Small intestine (tissue), 7 donors: Measurements from ENCODE around the gene CLOCK. TPM values are rescaled to one million over a fixed set of nuclear protein-coding genes. Genes with fewer than 3 reads are reported as not detected.

Experiments used
- DNase-seq, 2 donors: peaks; one replicate each; pipeline versions ENCODE4 v3.0.0 to v3.0.0-alpha.2; 2013
- FAIRE-seq: peaks from 2 replicates; lab custom pipeline; 2012; peaks lifted over from hg19 to GRCh38; lab: Jason Lieb, UNC
- H3K27ac ChIP-seq, 3 donors: one replicate each; pipeline ENCODE4 v1.5.1; 2013; ENCODE audit warnings: low read length in 2 of 3, mild to moderate bottlenecking in 2 of 3, control low read depth in 1 of 3, inconsistent platforms in 1 of 3, low read depth in 1 of 3, moderate library complexity in 1 of 3
- H3K27me3 ChIP-seq, 3 donors: one replicate each; pipeline ENCODE4 v1.6.1; 2013; ENCODE audit warnings: low read length in 3 of 3, inconsistent platforms in 1 of 3; ENCODE audit not compliant: control insufficient read depth in 3 of 3, insufficient read depth in 3 of 3
- H3K36me3 ChIP-seq, 3 donors: one replicate each; pipeline ENCODE4 v1.6.1; 2013; ENCODE audit warnings: low read length in 3 of 3, inconsistent platforms in 1 of 3, low read depth in 1 of 3, mild to moderate bottlenecking in 1 of 3, moderate library complexity in 1 of 3; ENCODE audit not compliant: control insufficient read depth in 3 of 3, insufficient read depth in 2 of 3
- H3K4me1 ChIP-seq, 3 donors: one replicate each; pipeline ENCODE4 v1.6.1; 2013; ENCODE audit warnings: low read length in 2 of 3, inconsistent platforms in 1 of 3, low read depth in 1 of 3, mild to moderate bottlenecking in 1 of 3, moderate library complexity in 1 of 3; ENCODE audit not compliant: control insufficient read depth in 3 of 3, insufficient read depth in 2 of 3
- H3K4me3 ChIP-seq, 3 donors: one replicate each; pipeline ENCODE4 v1.5.1; 2013; ENCODE audit warnings: low read length in 3 of 3, control low read depth in 1 of 3, inconsistent platforms in 1 of 3, low read depth in 1 of 3, mild to moderate bottlenecking in 1 of 3, moderate library complexity in 1 of 3
- H3K9me3 ChIP-seq, 2 donors: one replicate each; pipeline ENCODE4 v1.6.1; 2013; ENCODE audit warnings: low read depth in 1 of 2, low read length in 1 of 2; ENCODE audit not compliant: control insufficient read depth in 2 of 2, insufficient read depth in 1 of 2
- WGBS, 3 donors: extraction: QIAGEN DNeasy Blood & Tissue Kit; methylation state at CpG; one replicate each; pipeline ENCODE4 v1.1.7; 2013; 5-methylcytosine and 5-hydroxymethylcytosine counted together
- polyA plus RNA-seq, 4 donors: library from polyadenylated mRNA; stranded (reverse) in 3 of 4; unstranded in 1 of 4; fragments of 200-250 nt in 3 of 4; fragments of 120-200 nt in 1 of 4; gene quantifications; one replicate each; pipeline versions ENCODE4 v1.2.1 to v1.2.3, GENCODE V29; 2013
- donor health status: healthy with polysubstance abuse.
- donor health status: control.
- donor health status: control.
- donor health status: Bipolar disorder and iron deficiency.
- donor health status: healthy.

The CLOCK gene
- polyA plus RNA-seq, 4 donors = 5.7 to 15.5 (median 7.0) TPM

GRCh38 chr4:55398966-55399365 is 147.7 kb downstream of the CLOCK start:
- FAIRE-seq (no peak), DNase-seq (peak; percentile 18 to 25)
- Histone ChIP-seq H3K4me3 (no peak overlapping the region), H3K36me3 (peaks cover 0 to 11% (median 2%) of the 10 kb centered on the region in 3 donors), H3K27ac (peak overlapping the region in 1 of 3 donors; percentile 39), H3K4me1 (peaks cover 4 to 22% (median 9%) of the 10 kb centered on the region in 3 donors), H3K9me3 (no peaks in the 10 kb centered on the region), H3K27me3 (no peaks in the 10 kb centered on the region)
- 45 to 51% (median 47%) methylated on average over 3 of the region's 3 CpGs for whole genome bisulfite sequencing, 3 donors

GRCh38 chr4:55398461-55398860 is 148.2 kb downstream of the CLOCK start:
- H3K4me1 ChIP-seq = peaks cover 4 to 22% (median 9%) of the 10 kb centered on the region in 3 donors

GRCh38 chr4:55397520-55398321 is 149.0 kb downstream of the CLOCK start:
- Histone ChIP-seq H3K27ac (peak overlapping the region; percentile 1 to 99 (median 93)), H3K36me3 (peaks cover 0 to 9% (median 0%) of the 10 kb centered on the region in 3 donors), H3K9me3 (no peaks in the 10 kb centered on the region), H3K27me3 (no peaks in the 10 kb centered on the region), H3K4me1 (peaks cover 4 to 22% (median 9%) of the 10 kb centered on the region in 3 donors), H3K4me3 (peak overlapping the region in 2 of 3 donors; percentile 71 to 88)
- DNase-seq = peak in 1 of 2 donors; percentile 38
- FAIRE-seq = no peak
- WGBS, 3 donors = 34 to 39% (median 35%) methylated on average over 15 of the region's 15 CpGs

More at GRCh38 chr4:55398461-55398860, 148.2 kb downstream of the CLOCK start:
- H3K27ac ChIP-seq = peak overlapping the region in 2 of 3 donors; percentile 24 to 93
- H3K4me3 ChIP-seq = peak overlapping the region in 2 of 3 donors; percentile 11 to 88
- no peaks in the 10 kb centered on the region for H3K9me3 ChIP-seq
- WGBS, 3 donors = 15 to 20% (median 19%) methylated on average over 1 of the region's 1 CpG
- H3K27me3 ChIP-seq = no peaks in the 10 kb centered on the region
- FAIRE-seq (no peak), DNase-seq (peak in 1 of 2 donors; percentile 25)
- peaks cover 0 to 9% (median 0%) of the 10 kb centered on the region in 3 donors for H3K36me3 ChIP-seq

GRCh38 chr4:55397126-55397436 is 149.6 kb downstream of the CLOCK start:
- H3K9me3 ChIP-seq = no peaks in the 10 kb centered on the region
- WGBS, 3 donors = 8 to 12% (median 11%) methylated on average over 7 of the region's 7 CpGs

GRCh38 chr4:55396308-55397125 is 150.2 kb downstream of the CLOCK start:
- no peaks in the 10 kb centered on the region for H3K27me3 ChIP-seq
- peak overlapping the region; percentile 71 to 94 (median 88) for H3K4me3 ChIP-seq
- H3K36me3 ChIP-seq = peaks cover 0 to 9% (median 0%) of the 10 kb centered on the region in 3 donors
- H3K4me1 ChIP-seq = peaks cover 4 to 23% (median 9%) of the 10 kb centered on the region in 3 donors
- FAIRE-seq (no peak), DNase-seq (peak; percentile 51 to 81)
- peak overlapping the region; percentile 93 to 99 (median 97) for H3K27ac ChIP-seq
- 0 to 1% (median 0%) methylated on average over 33 to 41 of the region's 41 CpGs for WGBS, 3 donors
- H3K9me3 ChIP-seq = no peaks in the 10 kb centered on the region

More at GRCh38 chr4:55397126-55397436, 149.6 kb downstream of the CLOCK start:
- H3K36me3 ChIP-seq = peaks cover 0 to 9% (median 0%) of the 10 kb centered on the region in 3 donors
- DNase-seq (peak in 1 of 2 donors; percentile 48), FAIRE-seq (no peak)
- H3K4me3 ChIP-seq = peak overlapping the region in 2 of 3 donors; percentile 71 to 88
- no peaks in the 10 kb centered on the region for H3K27me3 ChIP-seq
- H3K27ac ChIP-seq = peak overlapping the region in 2 of 3 donors; percentile 93 to 99
- H3K4me1 ChIP-seq = peaks cover 4 to 22% (median 9%) of the 10 kb centered on the region in 3 donors

GRCh38 chr4:55395529-55396307 is 151.0 kb downstream of the CLOCK start, which contains the start of gene TMEM165:
TSS of gene TMEM165 (plus strand) at chr4:55395957. CDS start at chr4:55396190, 233 bp downstream.
- peaks cover 0 to 9% (median 0%) of the 10 kb centered on the region in 3 donors for H3K36me3 ChIP-seq
- H3K4me3 ChIP-seq = peak within 1 kb of the TSS; percentile 71 to 94 (median 88)
- 0% methylated on average over 53 to 95 of the region's 95 CpGs for WGBS, 3 donors
- peaks cover 3 to 30% (median 7%) of the 10 kb centered on the region in 3 donors for H3K4me1 ChIP-seq
- no peaks in the 10 kb centered on the region for H3K27me3 ChIP-seq
- FAIRE-seq = no peak
- H3K9me3 ChIP-seq = no peaks in the 10 kb centered on the region
- peak; percentile 94 to 97 for DNase-seq
- peak within 1 kb of the TSS; percentile 93 to 99 (median 97) for H3K27ac ChIP-seq

- 1 to 2% (median 1%) methylated on average over 4 of the region's 4 CpGs for WGBS, 3 donors
- FAIRE-seq = no peak
Measured at GRCh38 chr4:55395218-55395528, 151.5 kb downstream of the CLOCK start.

More at GRCh38 chr4:55395218-55395528, 151.5 kb downstream of the CLOCK start:
- Histone ChIP-seq H3K9me3 (no peaks in the 10 kb centered on the region), H3K4me3 (peak overlapping the region; percentile 71 to 94 (median 88)), H3K36me3 (peaks cover 0 to 9% (median 0%) of the 10 kb centered on the region in 3 donors), H3K4me1 (peaks cover 3 to 31% (median 7%) of the 10 kb centered on the region in 3 donors), H3K27ac (peak overlapping the region; percentile 93 to 99 (median 97)), H3K27me3 (no peaks in the 10 kb centered on the region)
- no peak for DNase-seq
